ENCODE data around the gene ALPG. TPM values are rescaled to one million over a fixed set of nuclear protein-coding genes. Genes with fewer than 3 reads are reported as not detected.

Gene ALPG
- total RNA-seq, 4 donors from 2014 or later = not detected

- no peak overlapping the region for H3K27ac ChIP-seq
- no peaks in the 10 kb centered on the region for H3K4me1 ChIP-seq
- H3K4me3 ChIP-seq = no peak overlapping the region
- H3K36me3 ChIP-seq = no peaks in the 10 kb centered on the region
- H3K27me3 ChIP-seq = peaks cover 0 to 29% of the 10 kb centered on the region in 2 donors
- no peak for TF ChIP-seq CTCF (IDR thresholded peaks at IDR 0.05)
- no peak for TF ChIP-seq POLR2A (IDR thresholded peaks at IDR 0.05)
- no peak for TF ChIP-seq EP300 (IDR thresholded peaks at IDR 0.05)
- no peaks in the 10 kb centered on the region for H3K9me3 ChIP-seq
- WGBS, 2 donors = 78 to 82% methylated on average over 5 to 7 of the region's 7 CpGs
- no peak for DNase-seq (ENCODE audit: low spot score in 2 of 2)
Measured at GRCh38 chr2:232410238-232410900, 3.7 kb downstream of the ALPG start.

- H3K27me3 ChIP-seq = peaks cover 0 to 44% of the 10 kb centered on the region in 2 donors
- TF ChIP-seq CTCF (IDR thresholded peaks at IDR 0.05) = no peak
- TF ChIP-seq EP300 (IDR thresholded peaks at IDR 0.05) = no peak
- no peak for TF ChIP-seq POLR2A (IDR thresholded peaks at IDR 0.05)
- H3K9me3 ChIP-seq = no peaks in the 10 kb centered on the region
- H3K27ac ChIP-seq = no peak overlapping the region
- 81 to 85% methylated on average over 6 of the region's 6 CpGs for WGBS, 2 donors
- H3K36me3 ChIP-seq = no peaks in the 10 kb centered on the region
- no peak overlapping the region for H3K4me3 ChIP-seq
- DNase-seq (ENCODE audit: low spot score in 2 of 2) = no peak
- no peaks in the 10 kb centered on the region for H3K4me1 ChIP-seq
Measured at GRCh38 chr2:232411901-232412629, 5.4 kb downstream of the ALPG start.

GRCh38 chr2:232412986-232413385 is 6.3 kb downstream of the ALPG start:
- H3K9me3 ChIP-seq = no peaks in the 10 kb centered on the region
- H3K36me3 ChIP-seq = no peaks in the 10 kb centered on the region
- no peaks in the 10 kb centered on the region for H3K4me1 ChIP-seq
- H3K27ac ChIP-seq = no peak overlapping the region
- 55 to 64% methylated on average over 5 of the region's 5 CpGs for WGBS, 2 donors
- DNase-seq (ENCODE audit: low spot score in 2 of 2) = no peak
- TF ChIP-seq CTCF (IDR thresholded peaks at IDR 0.05) (no peak), POLR2A (IDR thresholded peaks at IDR 0.05) (no peak), EP300 (IDR thresholded peaks at IDR 0.05) (no peak)
- H3K27me3 ChIP-seq = peaks cover 0 to 54% of the 10 kb centered on the region in 2 donors
- no peak overlapping the region for H3K4me3 ChIP-seq

GRCh38 chr2:232415138-232415690 is 8.6 kb downstream of the ALPG start:
- DNase-seq (ENCODE audit: low spot score in 2 of 2) = no peak
- Histone ChIP-seq H3K4me1 (peaks cover 0 to 20% (median 2%) of the 10 kb centered on the region in 4 donors), H3K4me3 (no peak overlapping the region), H3K27me3 (peaks cover 0 to 68% of the 10 kb centered on the region in 2 donors), H3K36me3 (no peaks in the 10 kb centered on the region), H3K27ac (no peak overlapping the region), H3K9me3 (no peaks in the 10 kb centered on the region)
- no peak for TF ChIP-seq CTCF (IDR thresholded peaks at IDR 0.05)
- TF ChIP-seq POLR2A (IDR thresholded peaks at IDR 0.05) = no peak
- 82 to 91% methylated on average over 8 of the region's 8 CpGs for WGBS, 2 donors
